ENCODE results near the gene SCAANT1. TPM values are rescaled to one million over a fixed set of nuclear protein-coding genes. Genes with fewer than 3 reads are reported as not detected.

Gene SCAANT1
- total RNA-seq, 1 donor from 2014 or later, result not detected

DNA sequence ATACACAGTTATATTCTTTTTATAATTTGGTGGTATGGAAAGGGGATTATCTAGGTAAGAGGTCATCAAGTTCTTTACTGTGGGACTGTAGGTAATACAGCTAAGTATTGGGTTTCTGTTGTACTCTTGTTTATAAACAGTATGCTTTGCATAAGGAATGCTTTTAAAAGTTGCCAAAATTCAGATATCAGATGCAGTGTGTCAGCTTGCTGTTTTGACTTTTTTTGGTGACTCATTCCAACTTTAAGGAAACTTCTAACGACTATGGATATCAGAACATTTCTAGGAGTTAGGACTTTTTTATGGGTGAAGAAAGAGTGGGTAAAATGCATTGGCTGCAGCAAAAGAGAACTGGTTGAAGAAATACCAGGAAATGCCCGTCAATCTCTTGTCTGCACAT lies 2.8 kb downstream of the SCAANT1 start:
- DNase-seq (ENCODE audit: low spot score) (no peak), ATAC-seq (no peak)
- intact Hi-C loops (cut with DNase I), result no loop called here

GRCh38 chr3:63908776-63909175 lies 3.4 kb downstream of the SCAANT1 start:
- intact Hi-C loops (cut with DNase I), result no loop called here
- ATAC-seq (no peak), DNase-seq (ENCODE audit: low spot score) (no peak)

DNA sequence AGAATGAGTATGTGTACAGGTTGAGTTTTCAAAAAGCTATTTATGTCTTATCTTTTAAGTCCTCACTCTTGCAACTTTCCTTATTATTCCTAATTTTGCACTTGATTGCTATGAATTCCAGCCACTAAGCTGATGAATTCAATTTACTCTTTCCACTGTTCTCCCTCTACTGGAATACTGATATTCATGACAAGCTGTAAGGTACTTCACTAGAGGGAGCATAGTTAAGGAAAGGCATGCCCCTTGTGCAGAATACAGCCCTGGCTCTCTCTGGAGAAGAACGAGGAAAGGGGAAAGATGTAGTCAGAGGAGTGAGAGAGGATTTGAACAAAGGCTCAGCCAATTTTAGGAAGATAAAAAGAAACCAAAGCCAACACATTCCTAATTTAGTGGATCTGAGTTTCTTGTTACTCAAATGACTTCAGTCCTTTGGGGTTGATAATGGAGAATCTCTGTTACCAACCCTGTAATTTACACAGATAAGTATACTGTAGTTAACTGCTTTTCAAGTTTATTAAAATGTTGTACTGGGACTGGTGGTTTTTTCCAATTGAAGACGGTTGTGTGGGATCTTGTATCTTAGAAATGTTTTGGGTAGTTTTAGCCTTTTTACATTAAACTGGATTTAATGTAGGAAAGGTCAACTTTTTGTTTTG lies 4.0 kb downstream of the SCAANT1 start:
- no peak for ATAC-seq

DNA sequence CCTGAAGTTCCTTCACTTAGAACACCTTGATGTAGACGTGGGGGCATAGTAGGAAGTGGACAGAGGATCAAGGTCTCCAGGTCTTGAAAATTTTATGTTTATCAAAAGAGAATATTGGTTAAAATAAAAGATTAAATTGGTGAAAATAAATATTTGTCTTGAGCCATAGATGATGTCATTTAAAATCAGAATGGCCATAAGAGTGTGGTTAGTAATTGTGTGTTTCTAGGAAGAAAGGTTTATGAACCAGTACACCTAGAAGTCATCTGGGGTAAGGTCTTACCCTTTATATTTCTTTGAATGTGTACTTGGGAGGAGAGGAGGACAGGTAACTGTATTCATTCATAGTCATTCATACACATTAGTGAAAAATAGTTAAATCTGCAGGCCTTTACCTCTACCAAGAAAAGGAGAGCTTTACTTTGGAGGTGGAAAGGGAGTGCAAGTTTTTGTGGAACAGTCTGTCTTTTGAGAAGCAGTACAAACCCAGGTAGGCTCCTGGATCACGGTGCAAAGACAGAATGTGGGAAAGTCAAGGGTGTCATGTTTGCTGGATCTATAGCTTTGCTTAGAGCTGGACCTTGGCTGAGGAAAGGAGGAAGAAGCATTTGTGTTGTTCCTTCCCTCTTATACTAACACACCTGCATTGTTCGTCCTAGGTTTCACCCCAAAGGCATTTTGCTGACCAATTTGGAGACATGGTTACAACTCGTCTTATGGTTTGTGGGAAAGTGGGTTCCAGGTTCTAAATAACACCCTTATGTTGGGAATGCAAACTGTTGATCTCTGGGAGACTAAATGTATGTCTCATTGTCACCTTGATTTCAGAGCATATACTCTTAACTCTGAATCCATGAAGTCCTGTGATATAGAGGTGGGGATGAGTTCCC lies 6.2 kb downstream of the SCAANT1 start:
- intact Hi-C loops (cut with DNase I), result no loop called here
- no peak for DNase-seq (ENCODE audit: low spot score)
- no peak for ATAC-seq

More for the DNA sequence above, 4.0 kb downstream of the SCAANT1 start:
- no peak for DNase-seq (ENCODE audit: low spot score)
- intact Hi-C loops (cut with DNase I), result no loop called here

- intact Hi-C loops (cut with DNase I), result no loop called here
- DNase-seq (ENCODE audit: low spot score), result no peak
- ATAC-seq, result no peak
Measured at GRCh38 chr3:63900459-63900858, 11.7 kb downstream of the SCAANT1 start.

DNA sequence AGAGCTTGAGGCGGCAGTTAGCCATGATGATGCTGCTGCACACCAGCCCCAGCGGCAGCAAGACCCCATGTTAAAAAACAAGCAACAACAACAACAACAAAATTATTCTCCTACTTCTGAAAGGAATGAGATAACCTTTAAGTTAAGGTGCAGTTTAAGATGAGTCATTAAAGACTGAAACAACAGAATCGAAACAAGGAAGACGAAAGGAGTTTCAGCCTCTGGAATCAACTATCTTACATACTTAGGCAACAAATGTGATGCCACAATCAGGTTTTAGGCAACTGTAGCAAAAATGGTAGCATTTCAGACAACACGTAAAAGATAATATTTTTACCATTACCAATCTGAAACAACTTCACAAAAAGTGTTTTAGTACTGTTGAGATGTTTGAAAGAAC lies 12.2 kb downstream of the SCAANT1 start:
- DNase-seq (ENCODE audit: low spot score) (no peak), ATAC-seq (no peak)
- intact Hi-C loops (cut with DNase I), result no loop called here

GRCh38 chr3:63896332-63897030 lies 15.7 kb downstream of the SCAANT1 start:
- intact Hi-C loops (cut with DNase I), result no loop called here
- DNase-seq (ENCODE audit: low spot score) (no peak), ATAC-seq (no peak)

DNA sequence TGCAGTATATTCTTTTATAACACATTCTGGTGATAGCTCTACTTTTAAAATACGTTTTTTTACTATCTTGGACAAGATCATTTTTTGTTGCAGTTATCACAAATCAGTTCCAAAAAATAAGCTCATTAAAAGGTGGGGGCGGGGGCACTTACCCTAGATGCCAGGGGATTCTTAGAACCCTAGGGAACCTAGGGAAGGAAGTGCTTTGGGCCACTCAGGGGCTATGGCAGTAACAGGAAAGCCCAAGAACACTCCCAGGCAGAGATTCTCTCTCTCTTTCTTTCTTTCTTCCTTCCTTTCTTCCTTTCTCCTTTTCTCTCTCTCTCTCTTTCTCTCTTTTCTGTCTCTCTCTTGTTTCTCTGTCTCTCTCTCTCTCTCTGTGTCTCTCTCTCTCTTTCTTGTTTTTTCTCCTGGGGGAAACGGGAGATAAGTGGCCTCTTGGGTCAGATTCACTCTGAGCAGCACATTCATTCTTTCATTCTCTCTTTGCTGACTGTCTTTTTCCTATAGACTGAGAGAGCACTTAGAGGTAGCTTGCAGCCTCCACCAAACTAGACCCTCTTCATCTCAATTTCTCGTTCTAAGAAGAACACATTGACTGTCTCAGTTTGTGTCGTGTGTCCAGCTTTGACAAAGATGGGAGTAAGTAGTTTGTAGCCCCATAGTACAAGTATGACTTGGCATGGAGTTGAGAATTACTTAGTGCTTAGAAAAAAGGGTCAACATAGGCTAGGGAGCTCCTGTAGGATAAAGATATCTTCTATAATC lies 16.6 kb downstream of the SCAANT1 start:
- ATAC-seq (no peak), DNase-seq (ENCODE audit: low spot score) (no peak)
- intact Hi-C loops (cut with DNase I), result no loop called here

GRCh38 chr3:63892773-63893352 lies 19.3 kb downstream of the SCAANT1 start:
- ATAC-seq, result no peak
- intact Hi-C loops (cut with DNase I), result no loop called here
- no peak for DNase-seq (ENCODE audit: low spot score)

DNA sequence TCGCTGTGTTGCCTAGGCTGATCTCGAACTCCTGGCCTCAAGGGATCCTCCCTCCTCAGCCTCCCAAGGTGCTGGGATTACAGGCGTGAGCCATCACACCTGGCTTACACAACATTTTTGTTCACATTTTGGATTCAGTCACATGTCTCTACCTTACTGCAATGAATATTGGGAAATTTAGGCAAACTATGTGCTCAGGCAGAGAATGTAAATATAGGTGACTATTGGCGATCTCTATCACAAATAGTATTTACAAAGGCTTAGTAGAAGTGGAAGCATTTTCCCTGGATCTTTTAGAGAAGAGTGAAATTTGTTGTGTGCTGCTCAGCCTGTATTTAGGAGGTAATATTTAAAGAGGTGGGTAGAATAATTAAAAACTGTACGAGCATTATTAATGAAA lies 20.7 kb downstream of the SCAANT1 start:
- DNase-seq (ENCODE audit: low spot score), result no peak
- intact Hi-C loops (cut with DNase I), result no loop called here
- no peak for ATAC-seq

DNA sequence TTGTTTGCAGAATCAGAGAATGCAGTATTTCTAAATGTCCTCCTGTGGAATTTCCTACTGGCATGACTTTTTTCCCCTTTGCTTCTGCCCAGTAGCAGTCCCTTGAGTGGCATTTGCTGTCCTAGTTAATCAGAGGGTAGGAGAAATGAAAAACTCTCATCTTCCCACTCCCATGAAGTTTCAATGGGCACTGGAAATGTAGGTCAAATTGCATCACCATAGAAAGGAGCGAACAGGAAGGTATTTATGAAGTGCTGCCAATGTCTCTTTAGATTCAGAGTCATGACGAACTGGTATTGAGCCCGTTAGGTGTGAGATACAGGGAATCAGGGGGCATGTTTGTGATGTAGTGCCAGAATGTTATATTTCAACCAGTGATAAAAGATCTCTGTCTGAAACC lies 25.3 kb downstream of the SCAANT1 start:
- intact Hi-C loops (cut with DNase I), result no loop called here
- ATAC-seq, result no peak
- DNase-seq (ENCODE audit: low spot score), result no peak

DNA sequence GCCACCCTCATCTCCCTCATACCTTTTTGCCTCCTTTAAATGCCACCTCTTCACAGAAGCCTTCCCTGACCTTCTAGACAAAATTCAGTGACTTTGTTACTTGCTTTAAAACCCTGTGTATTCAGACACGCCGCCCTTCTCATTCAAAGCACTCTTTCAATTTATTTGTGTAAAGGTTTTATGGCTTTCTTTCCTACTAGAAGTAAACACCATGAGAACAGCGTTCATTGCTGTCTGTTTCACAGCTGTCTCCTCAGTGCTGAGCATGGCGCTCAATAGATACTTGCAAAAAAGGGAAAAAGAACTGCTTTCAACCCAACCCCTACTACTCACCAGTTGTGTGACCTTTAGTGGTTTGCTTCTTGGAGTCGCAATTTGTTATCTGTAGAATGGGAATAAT lies 31.5 kb downstream of the SCAANT1 start:
- intact Hi-C loops (cut with DNase I), result no loop called here
- no peak for ATAC-seq
- DNase-seq (ENCODE audit: low spot score), result no peak

GRCh38 chr3:63878394-63879060 lies 33.7 kb downstream of the SCAANT1 start:
- ATAC-seq (no peak), DNase-seq (ENCODE audit: low spot score) (no peak)
- intact Hi-C loops (cut with DNase I), result no loop called here

DNA sequence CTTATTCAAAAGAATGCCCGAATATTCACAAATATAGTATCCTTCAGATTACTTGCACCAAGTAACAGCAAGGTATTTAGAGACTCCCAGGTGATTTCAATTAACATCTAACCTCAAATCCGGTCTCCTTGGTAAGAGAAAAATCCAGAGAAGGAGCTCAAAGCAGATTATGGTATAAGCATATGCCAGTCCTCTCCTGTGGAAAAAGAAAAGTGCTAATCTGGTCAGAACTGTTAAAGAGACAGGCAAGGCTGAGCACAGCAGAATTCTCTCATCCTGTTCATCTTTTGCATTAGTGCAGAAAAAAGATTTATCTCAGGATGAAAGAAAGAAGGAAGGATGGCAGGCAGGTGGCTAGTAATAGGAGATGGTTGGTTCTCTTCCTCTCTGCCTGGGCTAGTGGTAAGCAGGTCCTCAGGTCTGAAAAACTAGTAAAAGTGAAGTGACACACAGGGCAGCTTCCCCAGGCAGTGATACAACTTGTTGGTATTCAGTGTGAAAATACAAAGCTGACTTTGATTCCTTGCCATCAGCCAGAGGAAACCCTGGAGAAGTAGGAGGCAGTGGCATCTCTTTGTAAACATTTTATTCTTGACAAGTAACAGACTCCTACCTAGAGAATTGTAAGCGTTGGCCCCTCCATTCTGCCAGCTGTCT lies 34.3 kb downstream of the SCAANT1 start:
- intact Hi-C loops (cut with DNase I), result no loop called here
- DNase-seq (ENCODE audit: low spot score) (no peak), ATAC-seq (no peak)

GRCh38 chr3:63876260-63876659 lies 35.9 kb downstream of the SCAANT1 start:
- DNase-seq (ENCODE audit: low spot score), result no peak
- ATAC-seq, result no peak
- intact Hi-C loops (cut with DNase I), result no loop called here

GRCh38 chr3:63875510-63875909 lies 36.7 kb downstream of the SCAANT1 start:
- ATAC-seq (no peak), DNase-seq (ENCODE audit: low spot score) (no peak)
- intact Hi-C loops (cut with DNase I), result no loop called here

- ATAC-seq (no peak), DNase-seq (ENCODE audit: low spot score) (no peak)
- intact Hi-C loops (cut with DNase I), result no loop called here
Measured at GRCh38 chr3:63874769-63875168, 37.4 kb downstream of the SCAANT1 start.

Measured in sciatic nerve (tissue), 2 donors.